BLaER1 (cell line): ENCODE measurements around the gene TTPAL.

Source experiments
- H3K27ac ChIP-seq: shearing (Covaris generic); formaldehyde crosslinking; 2 replicates; pipeline ENCODE4 v1.8.1; 2022
- H3K27me3 ChIP-seq: shearing (Covaris generic); formaldehyde crosslinking; 2 replicates; pipeline ENCODE4 v1.8.1; 2022
- H3K36me3 ChIP-seq: shearing (Covaris generic); formaldehyde crosslinking; 2 replicates; pipeline ENCODE4 v1.8.1; 2022
- H3K4me1 ChIP-seq: shearing (Covaris generic); formaldehyde crosslinking; 2 replicates; pipeline ENCODE4 v1.8.1; 2022
- H3K4me2 ChIP-seq: shearing (Covaris generic); formaldehyde crosslinking; 2 replicates; pipeline ENCODE4 v1.8.1; 2022
- H3K4me3 ChIP-seq: shearing (Covaris generic); formaldehyde crosslinking; 2 replicates; pipeline ENCODE4 v1.8.1; 2022
- H3K9ac ChIP-seq: shearing (Covaris generic); formaldehyde crosslinking; 2 replicates; pipeline ENCODE4 v1.8.1; 2022
- H3K9me3 ChIP-seq: shearing (Covaris generic); formaldehyde crosslinking; 2 replicates; pipeline ENCODE4 v1.8.1; 2022
- H4K20me1 ChIP-seq: shearing (Covaris generic); formaldehyde crosslinking; 2 replicates; pipeline ENCODE4 v1.8.1; 2022
- Cebpa-rat ChIP-seq: shearing (Covaris generic); IDR thresholded peaks from 2 replicates; pipeline ENCODE4 v1.8.1; 2022

TTPAL gene, protein sequence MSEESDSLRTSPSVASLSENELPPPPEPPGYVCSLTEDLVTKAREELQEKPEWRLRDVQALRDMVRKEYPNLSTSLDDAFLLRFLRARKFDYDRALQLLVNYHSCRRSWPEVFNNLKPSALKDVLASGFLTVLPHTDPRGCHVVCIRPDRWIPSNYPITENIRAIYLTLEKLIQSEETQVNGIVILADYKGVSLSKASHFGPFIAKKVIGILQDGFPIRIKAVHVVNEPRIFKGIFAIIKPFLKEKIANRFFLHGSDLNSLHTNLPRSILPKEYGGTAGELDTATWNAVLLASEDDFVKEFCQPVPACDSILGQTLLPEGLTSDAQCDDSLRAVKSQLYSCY

DNA sequence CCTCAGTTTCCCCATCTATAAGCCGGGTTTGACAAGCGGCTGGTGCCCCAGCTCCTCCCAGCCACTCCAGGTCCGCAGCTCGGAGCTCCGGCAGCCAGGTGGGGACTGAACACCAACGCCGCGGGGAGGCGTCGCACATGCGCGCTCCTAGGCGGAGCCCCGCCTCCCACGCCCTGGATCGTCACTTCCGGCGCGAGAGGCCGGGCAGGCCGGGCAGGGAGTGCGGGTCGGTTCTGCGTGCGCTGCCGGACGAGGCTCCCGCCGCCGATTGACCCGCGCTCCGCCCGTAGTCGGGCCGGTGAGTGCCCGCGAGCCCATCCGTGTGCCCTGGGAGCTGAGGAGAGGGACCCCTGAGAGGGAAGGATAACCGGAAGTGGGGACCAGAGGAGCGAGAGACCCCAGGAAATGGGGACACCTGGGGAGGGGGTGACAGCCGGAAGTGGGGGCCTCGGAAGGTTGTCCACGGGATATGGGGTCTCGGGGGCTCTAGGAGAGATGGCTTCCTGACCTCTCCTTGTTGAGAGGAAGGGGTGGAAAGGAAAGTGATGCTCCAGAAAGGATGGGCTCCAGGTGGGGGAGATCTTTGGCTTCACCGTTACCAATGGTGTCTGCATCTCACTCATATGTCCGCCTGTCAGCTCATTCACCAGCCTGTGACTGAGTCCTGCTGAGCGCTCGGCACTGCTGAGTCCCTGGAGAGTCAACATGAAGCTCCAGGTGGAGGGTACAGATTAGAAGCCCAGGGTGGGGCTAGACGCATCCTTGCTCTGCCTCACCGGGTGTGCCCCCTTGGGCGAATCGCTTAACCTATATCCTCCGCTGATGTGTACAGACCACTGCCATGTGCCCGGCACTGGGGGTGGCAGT lies at the start of gene TTPAL:
TSS of gene TTPAL (plus strand) at position 181 of the 867 bp plus-strand sequence. CDS start 4,126 bp downstream, outside the sequence.
- no peaks in the 10 kb centered on the region for H3K9me3 ChIP-seq
- H4K20me1 ChIP-seq: peaks cover 24% of the 10 kb centered on the region
- peak within 1 kb of the TSS; percentile 87 for H3K9ac ChIP-seq
- peak within 1 kb of the TSS; percentile 84 for H3K4me3 ChIP-seq
- peaks cover 9% of the 10 kb centered on the region for H3K36me3 ChIP-seq
- TF ChIP-seq Cebpa-rat: no peak
- H3K27me3 ChIP-seq: no peaks in the 10 kb centered on the region
- peak within 1 kb of the TSS; percentile 94 for H3K27ac ChIP-seq
- peaks cover 39% of the 10 kb centered on the region for H3K4me1 ChIP-seq
- peak within 1 kb of the TSS; percentile 98 for H3K4me2 ChIP-seq

- no peak for TF ChIP-seq Cebpa-rat
These were observed 49.8 kb upstream of the TTPAL start for GRCh38 chr20:44425923-44426322.

DNA sequence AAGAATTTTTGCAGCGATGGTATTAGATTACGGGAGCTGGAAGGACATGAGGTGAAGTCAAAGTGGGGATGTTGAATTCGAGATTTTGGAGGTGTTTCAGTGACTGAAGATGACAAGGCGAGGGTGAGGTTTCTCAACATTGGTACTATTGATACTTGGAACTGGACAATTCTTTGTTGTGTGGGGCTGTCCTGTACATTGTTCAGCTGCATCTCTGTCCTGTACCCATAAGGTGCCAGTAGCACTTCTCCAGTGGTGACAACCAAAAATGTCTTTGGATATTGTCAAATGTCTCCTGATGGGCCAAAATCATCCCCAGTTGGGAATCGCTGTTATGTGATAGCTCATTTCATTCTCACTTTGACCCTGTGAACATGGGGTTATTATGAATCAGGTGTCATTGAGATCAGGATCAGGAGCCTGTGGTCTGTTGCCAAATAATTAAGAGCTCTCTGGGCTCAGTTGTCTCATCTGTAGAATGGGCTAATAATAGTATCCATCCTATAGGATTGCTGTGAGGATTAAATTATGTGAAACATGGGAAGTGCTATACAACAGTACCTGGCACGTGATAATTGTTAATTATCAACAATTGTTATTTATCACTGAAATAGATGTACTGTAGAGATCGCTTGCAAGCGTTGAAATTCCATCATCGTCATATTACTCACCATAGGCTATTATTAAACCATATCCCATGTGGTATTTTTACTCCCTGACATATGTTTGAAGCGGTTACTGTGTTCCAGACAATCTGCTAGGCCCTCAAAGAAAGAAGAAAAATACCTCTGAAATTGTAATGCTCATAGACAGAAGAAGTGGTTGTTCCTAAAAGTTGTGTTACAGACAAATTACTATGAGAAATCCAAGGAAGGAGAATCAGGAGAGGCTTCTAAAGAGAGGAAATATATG lies 48.5 kb upstream of the TTPAL start:
- Histone ChIP-seq H3K4me2 (no peak overlapping the region), H3K9me3 (no peaks in the 10 kb centered on the region), H3K36me3 (no peaks in the 10 kb centered on the region), H3K9ac (no peak overlapping the region), H4K20me1 (no peaks in the 10 kb centered on the region), H3K27ac (no peak overlapping the region), H3K4me1 (no peaks in the 10 kb centered on the region), H3K27me3 (no peaks in the 10 kb centered on the region), H3K4me3 (no peak overlapping the region)
- TF ChIP-seq Cebpa-rat: no peak

More at GRCh38 chr20:44425923-44426322, 49.8 kb upstream of the TTPAL start:
- Histone ChIP-seq H3K4me3 (no peak overlapping the region), H3K9me3 (no peaks in the 10 kb centered on the region), H3K27me3 (no peaks in the 10 kb centered on the region), H4K20me1 (no peaks in the 10 kb centered on the region), H3K36me3 (no peaks in the 10 kb centered on the region), H3K4me1 (no peaks in the 10 kb centered on the region), H3K27ac (no peak overlapping the region), H3K4me2 (no peak overlapping the region), H3K9ac (no peak overlapping the region)

DNA sequence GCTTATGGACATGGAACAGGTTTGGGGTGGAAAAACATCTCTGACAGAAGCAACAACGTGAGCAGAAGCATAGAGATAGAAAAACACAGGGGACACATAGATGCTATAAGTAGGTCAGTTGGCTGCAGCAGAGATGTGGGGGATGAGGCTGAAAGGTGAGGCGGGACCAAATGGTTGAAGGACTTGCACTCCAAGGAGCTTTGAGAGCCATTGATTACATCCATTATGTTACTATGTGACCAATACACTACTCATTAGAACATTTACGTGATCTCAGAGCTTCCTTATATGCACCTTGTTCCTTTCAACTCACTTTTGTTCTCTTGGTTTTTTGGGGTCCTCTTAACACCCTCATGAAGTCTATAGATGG lies 47.9 kb upstream of the TTPAL start:
- H3K9me3 ChIP-seq: no peaks in the 10 kb centered on the region
- no peak overlapping the region for H3K27ac ChIP-seq
- H3K9ac ChIP-seq: no peak overlapping the region
- H3K27me3 ChIP-seq: no peaks in the 10 kb centered on the region
- TF ChIP-seq Cebpa-rat: no peak
- H3K4me2 ChIP-seq: no peak overlapping the region
- no peaks in the 10 kb centered on the region for H3K36me3 ChIP-seq
- no peaks in the 10 kb centered on the region for H3K4me1 ChIP-seq
- no peak overlapping the region for H3K4me3 ChIP-seq
- no peaks in the 10 kb centered on the region for H4K20me1 ChIP-seq

- Histone ChIP-seq H3K36me3 (no peaks in the 10 kb centered on the region), H3K27me3 (no peaks in the 10 kb centered on the region), H3K4me1 (no peaks in the 10 kb centered on the region), H3K4me2 (no peak overlapping the region), H3K27ac (no peak overlapping the region), H4K20me1 (no peaks in the 10 kb centered on the region), H3K4me3 (no peak overlapping the region), H3K9ac (no peak overlapping the region), H3K9me3 (no peaks in the 10 kb centered on the region)
- no peak for TF ChIP-seq Cebpa-rat
These were observed 47.3 kb upstream of the TTPAL start for GRCh38 chr20:44428174-44429016.

DNA sequence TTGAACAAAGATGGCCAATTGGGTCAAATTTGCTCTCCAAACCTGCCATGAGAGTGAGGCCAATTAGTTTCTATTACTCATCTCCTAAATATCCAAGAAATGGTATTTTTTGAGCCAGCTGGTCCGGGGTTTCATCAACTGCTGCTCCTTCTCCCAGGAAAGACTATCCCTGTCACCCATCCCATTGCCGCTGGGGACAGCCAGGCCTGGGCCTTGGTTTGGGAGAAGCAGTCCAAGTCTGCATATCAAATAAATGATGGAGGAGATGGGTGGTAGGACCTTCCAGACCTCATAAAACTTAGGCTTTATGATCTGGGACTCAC lies 46.7 kb upstream of the TTPAL start:
- Histone ChIP-seq H4K20me1 (no peaks in the 10 kb centered on the region), H3K4me1 (no peaks in the 10 kb centered on the region), H3K4me3 (no peak overlapping the region), H3K27me3 (no peaks in the 10 kb centered on the region), H3K9me3 (no peaks in the 10 kb centered on the region), H3K9ac (no peak overlapping the region), H3K27ac (no peak overlapping the region), H3K36me3 (no peaks in the 10 kb centered on the region), H3K4me2 (no peak overlapping the region)
- TF ChIP-seq Cebpa-rat: no peak

DNA sequence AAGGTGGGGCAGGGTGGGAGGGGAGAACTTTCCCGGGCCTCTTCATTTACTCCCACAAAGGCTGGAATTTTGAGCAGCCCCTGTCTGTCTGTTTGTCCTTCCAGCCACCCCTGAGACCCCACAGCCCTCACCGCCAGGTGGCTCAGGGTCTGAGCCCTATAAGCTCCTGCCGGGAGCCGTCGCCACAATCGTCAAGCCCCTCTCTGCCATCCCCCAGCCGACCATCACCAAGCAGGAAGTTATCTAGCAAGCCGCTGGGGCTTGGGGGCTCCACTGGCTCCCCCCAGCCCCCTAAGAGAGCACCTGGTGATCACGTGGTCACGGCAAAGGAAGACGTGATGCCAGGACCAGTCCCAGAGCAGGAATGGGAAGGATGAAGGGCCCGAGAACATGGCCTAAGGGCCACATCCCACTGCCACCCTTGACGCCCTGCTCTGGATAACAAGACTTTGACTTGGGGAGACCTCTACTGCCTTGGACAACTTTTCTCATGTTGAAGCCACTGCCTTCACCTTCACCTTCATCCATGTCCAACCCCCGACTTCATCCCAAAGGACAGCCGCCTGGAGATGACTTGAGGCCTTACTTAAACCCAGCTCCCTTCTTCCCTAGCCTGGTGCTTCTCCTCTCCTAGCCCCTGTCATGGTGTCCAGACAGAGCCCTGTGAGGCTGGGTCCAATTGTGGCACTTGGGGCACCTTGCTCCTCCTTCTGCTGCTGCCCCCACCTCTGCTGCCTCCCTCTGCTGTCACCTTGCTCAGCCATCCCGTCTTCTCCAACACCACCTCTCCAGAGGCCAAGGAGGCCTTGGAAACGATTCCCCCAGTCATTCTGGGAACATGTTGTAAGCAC lies 46.0 kb upstream of the TTPAL start:
- H3K4me1 ChIP-seq: no peaks in the 10 kb centered on the region
- no peak overlapping the region for H3K4me3 ChIP-seq
- H3K9me3 ChIP-seq: no peaks in the 10 kb centered on the region
- no peak for TF ChIP-seq Cebpa-rat
- H3K27me3 ChIP-seq: no peaks in the 10 kb centered on the region
- H3K27ac ChIP-seq: no peak overlapping the region
- H3K36me3 ChIP-seq: no peaks in the 10 kb centered on the region
- no peak overlapping the region for H3K9ac ChIP-seq
- no peak overlapping the region for H3K4me2 ChIP-seq
- H4K20me1 ChIP-seq: no peaks in the 10 kb centered on the region

- Histone ChIP-seq H3K9me3 (no peaks in the 10 kb centered on the region), H3K4me3 (no peak overlapping the region), H3K27me3 (no peaks in the 10 kb centered on the region), H3K9ac (no peak overlapping the region), H3K36me3 (no peaks in the 10 kb centered on the region), H3K27ac (no peak overlapping the region), H3K4me2 (no peak overlapping the region), H3K4me1 (no peaks in the 10 kb centered on the region), H4K20me1 (no peaks in the 10 kb centered on the region)
- TF ChIP-seq Cebpa-rat: no peak
These were observed 45.2 kb upstream of the TTPAL start for GRCh38 chr20:44430270-44431065.
